ENCODE measurements around the gene ZNF182.

GRCh38 chrX:48046846-48047245, 43.1 kb upstream of the ZNF182 start:
- TF ChIP-seq SRF (CRISPR knock-in tag; IDR thresholded peaks at IDR 0.05) (no peak), USF2 (CRISPR knock-in tag; IDR thresholded peaks at IDR 0.05) (no peak), SP2 (IDR thresholded peaks at IDR 0.05; ENCODE audit: extremely low read depth, low read depth, low read length, poor library complexity, severe bottlenecking) (no peak), POLR2A (conservative IDR thresholded peaks at IDR 0.05) (no peak)

Data from K562 (cell line).